Mesenchymal stem cell (in vitro differentiated cells and primary cell): ENCODE results near the gene RYR1. TPM values are rescaled to one million over a fixed set of nuclear protein-coding genes. Genes with fewer than 3 reads are reported as not detected.

Experiments used
- DNase-seq: peaks from one replicate; pipeline ENCODE4 v3.0.0-alpha.2; 2013
- H2AFZ ChIP-seq: one replicate; pipeline ENCODE4 v1.6.1; 2013; ENCODE audit warnings: low read depth, mild to moderate bottlenecking, control low read depth, inconsistent platforms, low read length, moderate library complexity
- H2AK5ac ChIP-seq: 2 replicates; pipeline ENCODE4 v1.6.1; 2013; ENCODE audit warnings: low read length, moderate library complexity, mild to moderate bottlenecking, inconsistent platforms; ENCODE audit not compliant: severe bottlenecking
- H2BK120ac ChIP-seq: one replicate; pipeline ENCODE4 v1.6.1; 2013; ENCODE audit warnings: low read depth, mild to moderate bottlenecking, inconsistent platforms, low read length, moderate library complexity
- H2BK12ac ChIP-seq, 2 experiments: one replicate each; pipeline ENCODE4 v1.6.1; 2013; ENCODE audit warnings: inconsistent platforms in 2 of 2, low read length in 2 of 2, mild to moderate bottlenecking in 2 of 2, moderate library complexity in 2 of 2, control low read depth in 1 of 2
- H2BK15ac ChIP-seq: one replicate; pipeline ENCODE4 v1.6.1; 2013; ENCODE audit warnings: mild to moderate bottlenecking, low read depth, inconsistent platforms; ENCODE audit not compliant: poor library complexity, severe bottlenecking
- H2BK5ac ChIP-seq: 2 replicates; pipeline ENCODE4 v1.6.1; 2013; ENCODE audit warnings: low read depth, mild to moderate bottlenecking, low read length, control low read depth, inconsistent platforms; ENCODE audit not compliant: poor library complexity, severe bottlenecking
- H3K14ac ChIP-seq, 2 experiments: one replicate each; pipeline ENCODE4 v1.6.1; 2013; ENCODE audit warnings: inconsistent platforms in 2 of 2, low read length in 2 of 2, control low read depth in 1 of 2, mild to moderate bottlenecking in 1 of 2, moderate library complexity in 1 of 2
- H3K18ac ChIP-seq, 2 experiments: one replicate each; pipeline ENCODE4 v1.6.1; 2013; ENCODE audit warnings: inconsistent platforms in 2 of 2, low read length in 2 of 2, control low read depth in 1 of 2, low read depth in 1 of 2, mild to moderate bottlenecking in 1 of 2
- H3K23ac ChIP-seq, 2 experiments: one replicate each; pipeline ENCODE4 v1.6.1; 2013; ENCODE audit warnings: inconsistent platforms in 2 of 2, low read length in 2 of 2, mild to moderate bottlenecking in 2 of 2, moderate library complexity in 2 of 2, control low read depth in 1 of 2
- H3K27ac ChIP-seq: 2 replicates; pipeline ENCODE4 v1.5.1; 2013; ENCODE audit warnings: mild to moderate bottlenecking, moderate library complexity, low read length, control low read depth, inconsistent platforms; ENCODE audit not compliant: poor library complexity, severe bottlenecking
- H3K27me3 ChIP-seq, 2 experiments: 2 replicates each; pipeline versions ENCODE4 v1.6.1 to v1.7.0; 2013; ENCODE audit warnings: low read length in 2 of 2, mild to moderate bottlenecking in 2 of 2, moderate library complexity in 2 of 2, control low read depth in 1 of 2, inconsistent platforms in 1 of 2; ENCODE audit not compliant: control insufficient read depth in 1 of 2, insufficient read depth in 1 of 2
- H3K36me3 ChIP-seq, 2 experiments: 2 replicates each; pipeline versions ENCODE4 v1.6.1 to v1.7.0; 2013; ENCODE audit warnings: low read length in 2 of 2, control low read depth in 1 of 2, inconsistent platforms in 1 of 2, low read depth in 1 of 2, mild to moderate bottlenecking in 1 of 2; ENCODE audit not compliant: insufficient read depth in 2 of 2, control insufficient read depth in 1 of 2
- H3K4ac ChIP-seq, 2 experiments: one replicate each; pipeline ENCODE4 v1.6.1; 2013; ENCODE audit warnings: inconsistent platforms in 2 of 2, low read length in 2 of 2, mild to moderate bottlenecking in 2 of 2, moderate library complexity in 2 of 2, control low read depth in 1 of 2, low read depth in 1 of 2
- H3K4me1 ChIP-seq: 2 replicates; pipeline ENCODE4 v1.6.1; 2013; ENCODE audit warnings: low read depth, low read length, control low read depth; ENCODE audit not compliant: control insufficient read depth, insufficient read depth
- H3K4me2 ChIP-seq: 2 replicates; pipeline ENCODE4 v1.6.1; 2013; ENCODE audit warnings: low read length, mild to moderate bottlenecking, inconsistent platforms; ENCODE audit not compliant: poor library complexity, severe bottlenecking
- H3K4me3 ChIP-seq, 2 experiments: 2 replicates each; pipeline versions ENCODE4 v1.5.1 to v1.7.0; 2013; ENCODE audit warnings: low read length in 2 of 2, mild to moderate bottlenecking in 2 of 2, control low read depth in 1 of 2, low read depth in 1 of 2; ENCODE audit not compliant: insufficient read depth in 1 of 2
- H3K79me1 ChIP-seq: replicated peaks from 2 replicates; pipeline ENCODE4 v1.6.1; 2013; ENCODE audit warnings: mild to moderate bottlenecking, control low read depth, low read length, inconsistent platforms; ENCODE audit not compliant: poor library complexity, severe bottlenecking
- H3K9ac ChIP-seq: 2 replicates; pipeline ENCODE4 v1.7.0; 2013; ENCODE audit warnings: mild to moderate bottlenecking, low read length, moderate library complexity
- H3K9me3 ChIP-seq: 2 replicates; pipeline ENCODE4 v1.7.0; 2013; ENCODE audit warnings: mild to moderate bottlenecking, low read length; ENCODE audit not compliant: control insufficient read depth
- H4K8ac ChIP-seq: one replicate; pipeline ENCODE4 v1.6.1; 2013; ENCODE audit warnings: inconsistent platforms, mild to moderate bottlenecking, low read length, moderate library complexity
- H4K91ac ChIP-seq: one replicate; pipeline ENCODE4 v1.6.1; 2013; ENCODE audit warnings: mild to moderate bottlenecking, low read length, inconsistent platforms
- WGBS: methylation state at CpG from one replicate; pipeline ENCODE4 v1.1.7; 2013; ENCODE audit warnings: mixed read lengths; 5-methylcytosine and 5-hydroxymethylcytosine counted together
- polyA plus RNA-seq, 2 experiments: library from polyadenylated mRNA; stranded (reverse); fragments of 200-250 nt; gene quantifications; one replicate each; pipeline ENCODE4 v1.2.3, GENCODE V29; 2013

RYR1 gene
- 0.01 TPM for polyA plus RNA-seq (2013, experiment 1 of 2)
- polyA plus RNA-seq (2013, experiment 2 of 2) = not detected

DNA sequence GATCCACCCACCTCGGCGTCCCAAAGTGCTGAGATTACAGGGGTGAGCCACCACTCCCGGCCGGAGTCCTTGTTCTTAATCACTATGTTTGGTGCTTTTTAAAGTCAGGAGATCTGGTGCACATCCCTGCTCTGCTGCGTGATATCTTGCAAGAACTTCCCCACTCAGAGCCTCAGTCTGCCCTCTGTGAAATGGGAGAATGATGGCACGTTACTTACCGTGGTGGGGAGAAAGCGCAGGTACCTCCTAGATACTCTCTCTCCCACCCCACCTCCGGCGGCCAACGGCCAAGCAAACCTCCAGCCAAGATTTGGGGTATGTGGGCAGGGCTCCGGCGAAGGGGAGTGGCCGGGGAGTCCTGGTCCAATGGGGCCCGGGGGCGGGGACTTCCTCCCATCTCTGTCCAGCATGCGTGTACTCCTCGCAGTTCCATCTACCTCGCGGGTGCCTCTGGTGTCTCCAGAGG is at the start of gene RYR1:
Gene RYR1, plus strand, starts transcription at position 424 of the 466 bp plus-strand sequence. CDS start 139 bp downstream, outside the sequence.
- no peak within 1 kb of the TSS for H3K18ac ChIP-seq
- H2BK120ac ChIP-seq = no peak within 1 kb of the TSS
- no peak within 1 kb of the TSS for H4K91ac ChIP-seq
- peaks cover 25 to 49% of the 10 kb centered on the region in 2 experiments for H3K27me3 ChIP-seq
- H4K8ac ChIP-seq = no peak within 1 kb of the TSS
- no peak within 1 kb of the TSS for H2AK5ac ChIP-seq
- no peak within 1 kb of the TSS for H3K4me2 ChIP-seq
- H3K27ac ChIP-seq = no peak within 1 kb of the TSS
- no peak within 1 kb of the TSS for H2BK12ac ChIP-seq
- H3K14ac ChIP-seq = no peak within 1 kb of the TSS
- H3K9ac ChIP-seq = no peak within 1 kb of the TSS
- no peak within 1 kb of the TSS for H2BK15ac ChIP-seq
- no peak within 1 kb of the TSS for H2BK5ac ChIP-seq
- no peaks in the 10 kb centered on the region for H3K4me1 ChIP-seq
- no peaks in the 10 kb centered on the region for H3K9me3 ChIP-seq
- H3K79me1 ChIP-seq = no peaks in the 10 kb centered on the region
- H3K36me3 ChIP-seq = no peaks in the 10 kb centered on the region
- H3K4ac ChIP-seq = no peak within 1 kb of the TSS
- no peak for DNase-seq
- 21% methylated on average over 13 of the region's 20 CpGs for WGBS
- H2AFZ ChIP-seq = no peak within 1 kb of the TSS
- no peak within 1 kb of the TSS for H3K23ac ChIP-seq
- H3K4me3 ChIP-seq = no peak within 1 kb of the TSS

DNA sequence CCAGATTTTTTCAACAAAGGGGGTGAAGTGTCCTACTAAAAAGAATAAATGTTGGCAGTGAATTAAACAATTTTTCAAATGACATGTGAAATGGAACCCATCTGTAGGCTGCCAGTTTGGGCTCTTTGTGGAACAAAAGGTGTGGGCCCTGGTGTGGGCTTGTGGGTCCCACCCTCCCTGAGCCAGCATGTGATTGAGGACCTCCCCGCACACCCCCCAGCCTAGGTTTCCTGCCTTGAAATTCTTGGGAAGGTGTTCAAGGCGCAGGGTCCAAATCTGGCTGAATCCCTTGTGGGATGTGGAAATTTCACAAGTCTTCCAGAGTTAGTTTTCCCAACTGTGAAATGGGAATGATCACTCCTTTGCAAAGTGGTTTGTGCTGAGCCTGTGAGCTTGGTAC is 49.7 kb upstream of the RYR1 start:
- Histone ChIP-seq H2BK15ac (no peak overlapping the region), H3K14ac (no peak overlapping the region)
- 94% methylated on average over 2 of the region's 2 CpGs for WGBS

DNA sequence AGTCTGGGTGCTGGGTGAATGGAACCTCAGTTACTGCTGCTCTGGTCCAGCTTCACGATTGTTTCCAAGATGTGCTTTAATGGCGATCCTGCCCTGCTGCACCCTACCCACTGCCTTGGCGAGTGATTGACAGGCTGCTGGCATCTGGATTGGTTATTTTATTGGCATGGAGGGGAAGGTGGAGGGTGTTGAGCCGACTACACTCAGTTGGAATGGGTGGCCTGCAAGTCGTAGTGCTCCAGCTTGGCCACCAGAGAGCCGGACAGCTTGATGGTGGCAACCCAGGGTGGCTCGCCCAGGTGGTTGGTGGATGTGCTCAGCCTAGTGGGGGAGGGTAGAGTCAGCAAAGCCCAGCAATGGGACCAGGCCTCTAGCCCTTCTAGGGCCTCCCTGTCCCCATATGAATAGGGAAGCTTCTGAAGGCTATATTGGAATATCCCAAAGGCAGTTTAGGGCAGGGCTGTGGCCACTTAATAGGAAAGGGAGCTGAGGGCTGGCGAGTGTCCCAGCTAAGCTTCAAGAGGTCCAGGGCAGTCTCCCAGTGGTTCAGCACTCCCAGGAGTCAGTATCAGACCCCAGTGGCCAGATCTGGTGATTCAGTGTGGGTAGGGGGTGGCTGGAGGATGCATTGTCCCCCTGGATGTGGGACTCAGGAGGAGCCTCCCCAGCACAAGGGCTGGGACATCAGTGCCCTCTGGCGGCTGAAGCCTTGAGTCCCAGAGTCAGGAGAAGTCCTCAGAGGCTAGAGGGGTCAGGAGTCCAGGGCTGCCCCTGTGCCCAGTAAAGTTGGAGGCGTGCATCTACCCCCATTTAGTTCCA is 49.1 kb upstream of the RYR1 start:
- WGBS = 80% methylated on average over 10 of the region's 10 CpGs
- H3K18ac ChIP-seq = no peak overlapping the region
- H3K27ac ChIP-seq = no peak overlapping the region
- peak; percentile 48 for DNase-seq
- no peak overlapping the region for H2BK15ac ChIP-seq
- H3K9ac ChIP-seq = no peak overlapping the region
- peak overlapping the region in 1 of 2 experiments; percentile 34 for H2BK12ac ChIP-seq
- no peak overlapping the region for H3K23ac ChIP-seq
- no peak overlapping the region for H3K4me2 ChIP-seq
- no peak overlapping the region for H3K14ac ChIP-seq
- H2BK5ac ChIP-seq = no peak overlapping the region
- H3K4ac ChIP-seq = no peak overlapping the region
- no peak overlapping the region for H3K4me3 ChIP-seq
- H4K8ac ChIP-seq = no peak overlapping the region
- H3K27me3 ChIP-seq = no peaks in the 10 kb centered on the region
- peaks cover 27% of the 10 kb centered on the region for H3K4me1 ChIP-seq
- peaks cover 57 to 72% of the 10 kb centered on the region in 2 experiments for H3K36me3 ChIP-seq
- H4K91ac ChIP-seq = no peak overlapping the region
- H2BK120ac ChIP-seq = no peak overlapping the region
- no peaks in the 10 kb centered on the region for H3K9me3 ChIP-seq
- H2AFZ ChIP-seq = no peak overlapping the region
- peaks cover 51% of the 10 kb centered on the region for H3K79me1 ChIP-seq
- H2AK5ac ChIP-seq = no peak overlapping the region

More for the DNA sequence above, 49.7 kb upstream of the RYR1 start:
- Histone ChIP-seq H3K9ac (no peak overlapping the region), H3K23ac (no peak overlapping the region), H3K27ac (no peak overlapping the region), H3K79me1 (peaks cover 55% of the 10 kb centered on the region), H4K8ac (no peak overlapping the region), H3K4me1 (peaks cover 23% of the 10 kb centered on the region), H2AK5ac (no peak overlapping the region), H2BK120ac (no peak overlapping the region), H3K18ac (no peak overlapping the region), H3K9me3 (no peaks in the 10 kb centered on the region), H2BK12ac (no peak overlapping the region), H3K27me3 (no peaks in the 10 kb centered on the region), H3K36me3 (peaks cover 63 to 77% of the 10 kb centered on the region in 2 experiments), H4K91ac (no peak overlapping the region), H2BK5ac (no peak overlapping the region), H3K4me3 (no peak overlapping the region), H3K4me2 (no peak overlapping the region), H3K4ac (no peak overlapping the region), H2AFZ (no peak overlapping the region)
- DNase-seq = no peak

DNA sequence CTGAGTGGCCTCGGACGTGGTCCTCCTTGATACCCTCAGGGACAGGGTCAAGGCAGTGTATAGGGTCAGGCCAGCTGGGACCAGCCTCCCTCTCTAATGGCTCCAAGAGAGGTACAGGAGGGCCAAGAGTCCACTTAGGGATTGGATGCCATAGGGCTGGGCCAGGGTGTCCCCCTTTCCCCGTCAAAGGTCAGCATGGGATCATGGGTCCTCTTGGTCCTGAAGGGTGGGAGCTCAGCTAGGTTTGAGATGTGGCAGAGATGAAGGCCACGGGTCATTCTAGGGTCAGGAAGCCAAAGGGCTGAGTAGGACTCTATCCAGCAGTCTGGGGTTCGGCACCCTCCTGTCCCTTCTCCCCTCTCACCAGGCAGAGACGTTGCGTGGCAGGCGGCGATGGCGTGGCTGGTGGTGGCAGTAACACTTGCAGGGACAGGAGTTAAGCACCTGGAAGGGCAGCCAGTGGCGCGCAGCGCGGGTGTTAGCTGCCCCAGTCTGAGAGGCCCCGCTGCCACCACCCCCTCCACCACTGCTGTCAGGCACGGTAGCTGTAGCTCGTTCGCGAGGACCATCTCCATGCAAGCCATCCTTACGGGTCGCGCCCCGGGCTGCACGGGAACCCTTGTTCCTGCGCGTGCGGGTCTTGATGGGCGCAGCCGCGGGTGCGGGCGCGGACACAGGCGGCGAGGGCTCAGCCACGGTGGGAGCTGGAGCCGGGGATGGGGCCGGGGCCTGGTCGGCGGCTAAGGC is 48.3 kb upstream of the RYR1 start:
- H3K36me3 ChIP-seq = peaks cover 49 to 66% of the 10 kb centered on the region in 2 experiments
- H4K8ac ChIP-seq = no peak overlapping the region
- H3K27me3 ChIP-seq = no peaks in the 10 kb centered on the region
- H3K4me3 ChIP-seq = no peak overlapping the region
- H2BK12ac ChIP-seq = no peak overlapping the region
- DNase-seq = no peak
- 98% methylated on average over 37 of the region's 40 CpGs for WGBS
- H3K4me2 ChIP-seq = no peak overlapping the region
- H2AK5ac ChIP-seq = no peak overlapping the region
- H3K9me3 ChIP-seq = no peaks in the 10 kb centered on the region
- peaks cover 50% of the 10 kb centered on the region for H3K79me1 ChIP-seq
- peaks cover 33% of the 10 kb centered on the region for H3K4me1 ChIP-seq
- H3K18ac ChIP-seq = no peak overlapping the region
- H3K14ac ChIP-seq = no peak overlapping the region
- H3K27ac ChIP-seq = no peak overlapping the region
- H3K23ac ChIP-seq = no peak overlapping the region
- H3K9ac ChIP-seq = no peak overlapping the region
- no peak overlapping the region for H2BK5ac ChIP-seq
- H2BK15ac ChIP-seq = no peak overlapping the region
- H2AFZ ChIP-seq = no peak overlapping the region
- no peak overlapping the region for H4K91ac ChIP-seq
- no peak overlapping the region for H3K4ac ChIP-seq
- no peak overlapping the region for H2BK120ac ChIP-seq
